Fibroblast of the aortic adventitia (primary cell): ENCODE measurements around the gene EXOC4. TPM values are rescaled to one million over a fixed set of nuclear protein-coding genes. Genes with fewer than 3 reads are reported as not detected.
"Not testable (repeated sequence)": the region's sequence is repeated elsewhere in the genome, so short reads cannot be mapped to it uniquely, and the experiment has no call there.

Experiments
- DNase-seq: peaks from one replicate; pipeline ENCODE4 v3.0.0-alpha.2; 2010; ENCODE audit warnings: low read depth
- H3K4me3 ChIP-seq: 2 replicates; pipeline ENCODE4 v1.5.1; 2011; ENCODE audit warnings: low read depth, mild to moderate bottlenecking, control low read depth, low read length, moderate library complexity
- total RNA-seq: library from RNA; depleted of rRNA; stranded (reverse); fragments of >200 nt; gene quantifications from 2 replicates; pipeline ENCODE4 v1.2.3, GENCODE V29; 2012; ENCODE audit warnings: low replicate concordance
- TF ChIP-seq, protein P1 (sequence below): IDR thresholded peaks from 2 replicates; pipeline ENCODE4 v1.5.1; 2011; ENCODE audit warnings: mild to moderate bottlenecking, low read length, control low read depth, inconsistent platforms; ENCODE audit not compliant: insufficient read depth

Gene EXOC4
- total RNA-seq, 1 donor, result 105 TPM

DNA sequence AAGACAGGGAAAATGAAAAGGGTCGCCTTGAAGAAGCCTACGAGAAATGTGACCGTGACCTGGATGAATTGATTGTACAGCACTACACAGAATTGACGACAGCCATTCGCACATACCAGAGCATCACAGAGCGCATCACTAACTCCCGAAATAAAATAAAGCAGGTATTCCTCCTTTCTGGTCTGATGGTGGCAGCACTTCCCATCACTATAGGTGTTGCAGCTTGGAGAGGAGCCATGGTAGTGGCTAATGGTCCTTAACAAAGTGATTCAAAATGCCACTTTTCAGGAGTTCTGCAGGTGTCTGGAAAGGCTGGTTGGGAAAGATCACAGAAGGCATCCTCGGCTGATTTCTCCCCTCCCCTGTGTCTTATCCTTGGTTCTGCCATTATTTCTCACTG lies 22.1 kb downstream of the EXOC4 start:
- no peak overlapping the region for H3K4me3 ChIP-seq
- no peak for DNase-seq
- TF ChIP-seq, protein P1, sequence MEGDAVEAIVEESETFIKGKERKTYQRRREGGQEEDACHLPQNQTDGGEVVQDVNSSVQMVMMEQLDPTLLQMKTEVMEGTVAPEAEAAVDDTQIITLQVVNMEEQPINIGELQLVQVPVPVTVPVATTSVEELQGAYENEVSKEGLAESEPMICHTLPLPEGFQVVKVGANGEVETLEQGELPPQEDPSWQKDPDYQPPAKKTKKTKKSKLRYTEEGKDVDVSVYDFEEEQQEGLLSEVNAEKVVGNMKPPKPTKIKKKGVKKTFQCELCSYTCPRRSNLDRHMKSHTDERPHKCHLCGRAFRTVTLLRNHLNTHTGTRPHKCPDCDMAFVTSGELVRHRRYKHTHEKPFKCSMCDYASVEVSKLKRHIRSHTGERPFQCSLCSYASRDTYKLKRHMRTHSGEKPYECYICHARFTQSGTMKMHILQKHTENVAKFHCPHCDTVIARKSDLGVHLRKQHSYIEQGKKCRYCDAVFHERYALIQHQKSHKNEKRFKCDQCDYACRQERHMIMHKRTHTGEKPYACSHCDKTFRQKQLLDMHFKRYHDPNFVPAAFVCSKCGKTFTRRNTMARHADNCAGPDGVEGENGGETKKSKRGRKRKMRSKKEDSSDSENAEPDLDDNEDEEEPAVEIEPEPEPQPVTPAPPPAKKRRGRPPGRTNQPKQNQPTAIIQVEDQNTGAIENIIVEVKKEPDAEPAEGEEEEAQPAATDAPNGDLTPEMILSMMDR, result no peak

DNA sequence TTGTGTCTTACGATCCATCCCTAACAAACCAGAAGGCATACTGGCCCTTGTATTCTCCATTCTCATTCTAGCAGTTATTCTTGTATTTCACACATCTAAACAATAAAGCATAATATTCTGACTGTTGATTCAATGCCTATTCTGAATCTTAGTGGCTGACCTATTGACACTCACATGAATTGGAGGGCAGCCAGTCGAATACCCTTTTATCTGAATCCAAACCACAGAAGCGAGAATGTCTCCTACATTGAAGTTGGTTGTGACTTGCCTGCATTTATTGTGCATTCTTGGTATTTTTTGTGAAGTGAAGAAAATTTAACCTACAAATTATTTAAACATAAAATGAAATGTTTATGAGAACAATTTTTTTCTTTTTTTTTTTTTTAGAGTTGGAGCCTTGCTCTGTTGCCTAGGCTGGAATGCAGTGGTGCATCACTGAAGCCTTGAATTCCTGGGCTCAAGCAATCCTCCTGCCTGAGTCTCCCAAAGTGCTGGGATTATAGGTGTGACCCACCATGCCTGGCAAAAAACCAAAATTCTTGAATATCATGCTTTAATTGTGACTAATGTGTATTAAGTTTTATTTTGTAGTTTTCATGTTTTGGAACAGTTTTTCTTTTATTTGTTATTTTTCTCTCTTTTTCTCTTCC lies 22.7 kb downstream of the EXOC4 start:
- TF ChIP-seq, protein P1, result no peak
- peak; percentile 37 for DNase-seq

DNA sequence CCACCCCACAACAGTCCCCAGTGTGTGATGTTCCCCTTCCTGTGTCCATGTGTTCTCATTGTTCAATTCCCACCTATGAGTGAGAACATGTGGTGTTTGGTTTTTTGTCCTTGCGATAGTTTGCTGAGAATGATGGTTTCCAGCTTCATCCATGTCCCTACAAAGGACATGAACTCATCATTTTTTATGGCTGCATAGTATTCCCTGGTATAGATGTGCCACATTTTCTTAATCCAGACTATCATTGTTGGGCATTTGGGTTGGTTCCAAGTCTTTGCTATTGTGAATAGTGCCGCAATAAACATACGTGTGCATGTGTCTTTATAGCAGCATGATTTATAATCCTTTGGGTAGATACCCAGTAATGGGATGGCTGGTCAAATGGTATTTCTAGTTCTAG lies 26.1 kb downstream of the EXOC4 start:
- not testable (repeated sequence) for DNase-seq, H3K4me3 ChIP-seq

More for the DNA sequence above, 22.7 kb downstream of the EXOC4 start:
- H3K4me3 ChIP-seq, result no peak overlapping the region

DNA sequence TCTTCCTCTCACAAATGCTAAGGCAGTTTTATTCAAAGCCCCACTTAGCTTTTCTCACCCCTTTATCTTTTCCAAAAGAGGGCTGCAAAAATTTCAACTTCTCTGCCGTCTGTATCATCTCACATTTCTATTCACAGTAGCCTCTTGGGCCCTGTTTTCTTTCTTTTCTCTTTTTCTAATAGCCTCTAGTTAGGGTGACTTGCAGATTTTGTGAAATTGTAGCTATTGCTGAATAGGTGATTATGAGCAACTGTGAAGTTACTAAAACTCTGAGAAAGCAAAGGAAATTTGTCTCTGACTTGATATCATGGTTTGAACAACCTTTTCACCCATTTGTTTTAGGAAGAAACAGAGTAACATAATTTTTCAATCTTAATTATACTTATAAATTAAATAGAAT lies 29.2 kb downstream of the EXOC4 start:
- no peak overlapping the region for H3K4me3 ChIP-seq
- no peak for DNase-seq
- TF ChIP-seq, protein P1, result no peak

DNA sequence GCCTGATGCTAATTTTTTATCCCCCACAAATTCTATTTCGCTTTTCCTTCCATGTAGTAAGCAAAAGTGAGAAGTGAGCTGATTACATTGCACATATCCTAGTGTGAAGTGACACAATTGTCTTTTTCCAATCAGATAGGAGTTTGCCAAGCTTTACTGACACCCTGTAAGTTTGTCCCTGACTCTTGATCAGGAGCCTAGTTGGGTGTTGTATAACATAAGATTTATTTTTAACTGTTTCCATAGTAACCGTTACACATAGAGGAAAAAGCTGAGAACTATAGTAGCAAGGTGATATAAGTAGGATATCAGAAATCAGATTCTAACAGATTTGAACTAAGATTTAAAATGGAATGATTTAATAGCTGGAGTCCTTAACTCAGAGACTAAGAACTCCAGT lies 31.2 kb downstream of the EXOC4 start:
- no peak overlapping the region for H3K4me3 ChIP-seq
- DNase-seq, result no peak
- TF ChIP-seq, protein P1, result no peak

DNA sequence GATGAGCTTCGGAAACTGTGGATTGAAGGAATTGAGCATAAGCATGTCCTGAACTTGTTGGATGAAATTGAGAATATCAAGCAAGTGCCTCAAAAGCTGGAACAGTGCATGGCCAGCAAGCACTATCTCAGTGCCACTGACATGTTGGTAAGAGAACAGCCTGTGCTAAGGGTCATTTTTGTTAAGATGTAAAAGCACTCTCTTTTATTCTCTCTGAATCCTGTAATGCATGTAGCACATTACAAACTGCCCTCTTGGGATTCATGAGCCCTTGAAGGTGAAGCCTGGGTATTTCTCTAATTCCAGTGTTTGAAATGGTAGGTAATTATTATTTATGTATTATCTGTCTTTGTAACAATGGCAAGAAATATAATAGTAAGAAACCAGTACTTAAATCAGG lies 36.1 kb downstream of the EXOC4 start:
- no peak overlapping the region for H3K4me3 ChIP-seq
- TF ChIP-seq, protein P1, result no peak
- DNase-seq, result no peak

DNA sequence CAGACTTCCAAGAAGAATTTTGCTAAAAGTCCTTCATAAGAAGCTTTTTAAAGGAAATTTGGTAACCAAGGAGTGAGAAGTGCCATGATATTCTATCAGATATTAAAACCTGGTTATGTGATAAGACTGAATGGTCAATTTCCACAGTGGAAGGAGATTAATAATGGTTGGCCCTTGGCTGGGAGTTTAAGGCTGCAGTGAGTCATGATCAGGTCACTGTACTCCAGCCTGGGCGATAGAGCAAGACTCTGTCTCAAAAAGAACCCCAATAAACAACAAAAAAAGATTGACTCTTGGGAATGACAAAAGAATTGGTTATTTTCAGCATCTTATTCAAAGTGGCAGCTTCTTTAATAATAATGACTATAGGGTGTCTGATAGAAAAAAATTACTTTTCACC lies 37.2 kb downstream of the EXOC4 start:
- peak; percentile 51 for DNase-seq
- TF ChIP-seq, protein P1, result no peak
- no peak overlapping the region for H3K4me3 ChIP-seq
